ENCODE data around the gene CRISPLD2. TPM values are rescaled to one million over a fixed set of nuclear protein-coding genes. Genes with fewer than 3 reads are reported as not detected.
A peak's percentile ranks its signal among the peaks of the same experiment; 100 is the strongest.

The CRISPLD2 gene
- total RNA-seq, 1 donor from 2014 or later: 17.8 TPM

GRCh38 chr16:84885342-84885910 is 65.6 kb downstream of the CRISPLD2 start:
- peak overlapping the region; percentile 23 for H3K27ac Mint-ChIP-seq
- TF ChIP-seq CTCF (conservative IDR thresholded peaks at IDR 0.05): no peak
- DNase-seq (ENCODE audit: extremely low spot score, unreplicated experiment): no peak

GRCh38 chr16:84886497-84887090 is 66.8 kb downstream of the CRISPLD2 start:
- Mint-ChIP-seq H3K27me3 (no peaks in the 10 kb centered on the region), H3K27ac (no peak overlapping the region), H3K36me3 (peaks cover 18% of the 10 kb centered on the region), H3K9me3 (no peaks in the 10 kb centered on the region), H3K4me3 (peak overlapping the region; percentile 39), H3K4me1 (ENCODE audit: unreplicated experiment) (peaks cover 43% of the 10 kb centered on the region)
- DNase-seq (ENCODE audit: extremely low spot score, unreplicated experiment): no peak
- TF ChIP-seq CTCF (conservative IDR thresholded peaks at IDR 0.05): no peak

More at GRCh38 chr16:84885342-84885910, 65.6 kb downstream of the CRISPLD2 start:
- Mint-ChIP-seq H3K27me3 (no peaks in the 10 kb centered on the region), H3K9me3 (peaks cover 6% of the 10 kb centered on the region), H3K36me3 (peaks cover 25% of the 10 kb centered on the region), H3K4me3 (no peak overlapping the region), H3K4me1 (ENCODE audit: unreplicated experiment) (peaks cover 45% of the 10 kb centered on the region)

GRCh38 chr16:84887207-84887606 is 67.4 kb downstream of the CRISPLD2 start:
- Mint-ChIP-seq H3K27me3 (no peaks in the 10 kb centered on the region), H3K4me3 (peak overlapping the region; percentile 39), H3K36me3 (peaks cover 13% of the 10 kb centered on the region), H3K9me3 (no peaks in the 10 kb centered on the region), H3K27ac (no peak overlapping the region), H3K4me1 (ENCODE audit: unreplicated experiment) (peaks cover 42% of the 10 kb centered on the region)
- TF ChIP-seq CTCF (conservative IDR thresholded peaks at IDR 0.05): no peak
- DNase-seq (ENCODE audit: extremely low spot score, unreplicated experiment): no peak

- no peak for DNase-seq (ENCODE audit: extremely low spot score, unreplicated experiment)
- Mint-ChIP-seq H3K9me3 (no peaks in the 10 kb centered on the region), H3K27ac (no peak overlapping the region), H3K4me3 (no peak overlapping the region), H3K4me1 (ENCODE audit: unreplicated experiment) (peaks cover 33% of the 10 kb centered on the region), H3K27me3 (no peaks in the 10 kb centered on the region), H3K36me3 (peaks cover 6% of the 10 kb centered on the region)
- no peak for TF ChIP-seq CTCF (conservative IDR thresholded peaks at IDR 0.05)
These were observed 68.7 kb downstream of the CRISPLD2 start for GRCh38 chr16:84888450-84888849.

- H3K27ac Mint-ChIP-seq: no peak overlapping the region
- H3K9me3 Mint-ChIP-seq: no peaks in the 10 kb centered on the region
- DNase-seq (ENCODE audit: extremely low spot score, unreplicated experiment): no peak
- H3K4me1 Mint-ChIP-seq (ENCODE audit: unreplicated experiment): peaks cover 30% of the 10 kb centered on the region
- H3K4me3 Mint-ChIP-seq: no peak overlapping the region
- TF ChIP-seq CTCF (conservative IDR thresholded peaks at IDR 0.05): no peak
- H3K27me3 Mint-ChIP-seq: no peaks in the 10 kb centered on the region
- peaks cover 6% of the 10 kb centered on the region for H3K36me3 Mint-ChIP-seq
These were observed 69.3 kb downstream of the CRISPLD2 start for GRCh38 chr16:84889066-84889465.
